HCT116 (cell line): ENCODE measurements around the gene NLGN2. TPM values are rescaled to one million over a fixed set of nuclear protein-coding genes. Genes with fewer than 3 reads are reported as not detected.

Source experiments
- ATAC-seq: fragments of 200-7000 bp; cut with Tn5 transposase; 2 replicates; pipeline ENCODE4 v1.9.1; 2020; ENCODE audit warnings: mild to moderate bottlenecking, moderate library complexity
- BruUV-seq: library from RNA; stranded (reverse); fragments of 400-500 nt; replicated peaks from 2 replicates; lab custom pipeline; 2021; lab: Mats Ljungman, UMichigan
- CTCF ChIA-PET: fragments of 300-600 bp; sonication (Branson Sonifier 250); formaldehyde crosslinking; loops from one replicate; lab custom pipeline; 2021; ENCODE audit warnings: antibody characterized with exemption; lab: Charles Lee
- POLR2A ChIA-PET: fragments of 300-600, 350-600 bp; sonication (Branson Sonifier 250); formaldehyde crosslinking; loops from one replicate; lab custom pipeline; 2021; ENCODE audit warnings: antibody characterized with exemption; lab: Charles Lee
- RAD21 ChIA-PET, 2 experiments: fragments of 300-600 bp; sonication (Branson Sonifier 250); formaldehyde crosslinking; loops; one replicate each; lab custom pipeline; 2023; ENCODE audit warnings: low total read pairs in 2 of 2; ENCODE audit not compliant: uncharacterized antibody in 2 of 2, unreplicated experiment in 2 of 2, low non-redundant PET in 1 of 2; lab: Charles Lee
- DNase-seq: peaks from one replicate; pipeline ENCODE4 v3.0.0-alpha.2; 2010; ENCODE audit warnings: low read depth, low spot score
- H2AFZ ChIP-seq: fragments of 200-600 bp; shearing (Covaris generic), sonication (generic); 2 replicates; pipeline ENCODE4 v1.6.1; 2017; ENCODE audit warnings: low read depth, mixed run types, mixed read lengths, antibody characterized with exemption, low read length; ENCODE audit not compliant: poor library complexity, severe bottlenecking
- H3K27ac ChIP-seq: 2 replicates; pipeline ENCODE4 v1.5.1; 2012; ENCODE audit warnings: low read depth, low read length
- H3K27me3 ChIP-seq: fragments of 200-600 bp; sonication (generic); 2 replicates; pipeline ENCODE4 v1.6.1; 2016; ENCODE audit warnings: mixed run types, low read length, mixed read lengths; ENCODE audit not compliant: insufficient read depth
- H3K36me3 ChIP-seq, 2 experiments: fragments of 200-500 bp in 1 of 2; fragments of 200-600 bp in 1 of 2; sonication (Bioruptor generic) in 1 of 2; sonication (generic) in 1 of 2; 2 replicates each; pipeline versions ENCODE4 v1.5.1 to v1.6.1; 2014 to 2016; ENCODE audit warnings: low read length in 2 of 2, inconsistent platforms in 1 of 2, mixed read lengths in 1 of 2, mixed run types in 1 of 2; ENCODE audit not compliant: insufficient read depth in 2 of 2, control insufficient read depth in 1 of 2
- H3K4me1 ChIP-seq, 2 experiments: fragments of 200-600 bp in 1 of 2; sonication (generic) in 1 of 2; 2 replicates each; pipeline versions ENCODE4 v1.5.1 to v1.6.1; 2012 to 2017; ENCODE audit warnings: low read length in 2 of 2, inconsistent platforms in 1 of 2, mild to moderate bottlenecking in 1 of 2, mixed read lengths in 1 of 2, mixed run types in 1 of 2, moderate library complexity in 1 of 2; ENCODE audit not compliant: insufficient read depth in 2 of 2, control insufficient read depth in 1 of 2
- H3K4me2 ChIP-seq: fragments of 200-600 bp; sonication (generic); 2 replicates; pipeline ENCODE4 v1.6.1; 2017; ENCODE audit warnings: mixed run types, low read length, mixed read lengths
- H3K4me3 ChIP-seq, 2 experiments: fragments of 200-600 bp in 1 of 2; sonication (generic) in 1 of 2; replicated peaks in 1 of 2; 2 replicates each; pipeline ENCODE4 v1.5.1; 2011 to 2016; ENCODE audit warnings: low read length in 2 of 2, control low read depth in 1 of 2, low read depth in 1 of 2, mild to moderate bottlenecking in 1 of 2, mixed read lengths in 1 of 2, mixed run types in 1 of 2
- H3K79me2 ChIP-seq: fragments of 200-600 bp; sonication (generic); 2 replicates; pipeline ENCODE4 v1.6.1; 2017; ENCODE audit warnings: mild to moderate bottlenecking, mixed run types, low read length, moderate library complexity, mixed read lengths; ENCODE audit not compliant: insufficient read depth
- H3K9ac ChIP-seq: fragments of 200-600 bp; sonication (generic); 2 replicates; pipeline ENCODE4 v1.6.1; 2016; ENCODE audit warnings: low read length, mixed read lengths
- H3K9me2 ChIP-seq: fragments of 200-600 bp; sonication (generic), shearing (Covaris generic); 2 replicates; pipeline ENCODE4 v1.6.1; 2017; ENCODE audit warnings: mixed run types, mild to moderate bottlenecking, moderate library complexity; ENCODE audit not compliant: insufficient read depth
- H3K9me3 ChIP-seq, 2 experiments: fragments of 200-500 bp in 1 of 2; fragments of 200-600 bp in 1 of 2; sonication (Bioruptor generic) in 1 of 2; sonication (generic) in 1 of 2; 2 replicates each; pipeline ENCODE4 v1.6.1; 2014 to 2017; ENCODE audit warnings: low read length in 2 of 2, mixed read lengths in 2 of 2, inconsistent platforms in 1 of 2, low read depth in 1 of 2, mild to moderate bottlenecking in 1 of 2, mixed run types in 1 of 2, moderate library complexity in 1 of 2; ENCODE audit not compliant: control insufficient read depth in 1 of 2, insufficient read depth in 1 of 2
- H4K20me1 ChIP-seq: fragments of 200-600 bp; sonication (generic), shearing (Covaris generic); 2 replicates; pipeline ENCODE4 v1.6.1; 2017; ENCODE audit warnings: mixed run types, mild to moderate bottlenecking, moderate library complexity; ENCODE audit not compliant: insufficient read depth
- ATF3 ChIP-seq: IDR thresholded peaks from 2 replicates; pipeline ENCODE4 v1.6.1; 2012
- CEBPB ChIP-seq: IDR thresholded peaks from 2 replicates; pipeline ENCODE4 v1.6.1; 2012; ENCODE audit warnings: low read depth
- CTCF ChIP-seq, 3 experiments: fragments of 200-600 bp in 1 of 3; sonication (generic) in 1 of 3; IDR thresholded peaks in 2 of 3; conservative IDR thresholded peaks in 1 of 3; 2 replicates each; pipeline ENCODE4 v1.5.1; 2012 to 2017; ENCODE audit warnings: low read depth in 2 of 3, low read length in 2 of 3, antibody characterized with exemption in 1 of 3, borderline replicate concordance in 1 of 3, control low read depth in 1 of 3, mild to moderate bottlenecking in 1 of 3, mixed read lengths in 1 of 3, mixed run types in 1 of 3, moderate library complexity in 1 of 3; ENCODE audit not compliant: insufficient read depth in 1 of 3
- ELF1 ChIP-seq: IDR thresholded peaks from 2 replicates; pipeline ENCODE4 v1.6.1; 2012; ENCODE audit warnings: low read depth, borderline replicate concordance
- EZH2 ChIP-seq: fragments of 200-600 bp; sonication (generic); IDR thresholded peaks from 2 replicates; pipeline ENCODE4 v1.6.1; 2017; ENCODE audit warnings: antibody characterized with exemption, mixed run types
- EZH2phosphoT487 ChIP-seq: fragments of 200-600 bp; IDR thresholded peaks from 2 replicates; pipeline ENCODE4 v1.6.1; 2018; ENCODE audit warnings: antibody characterized with exemption, borderline replicate concordance
- FOSL1 ChIP-seq: IDR thresholded peaks from 2 replicates; pipeline ENCODE4 v1.6.1; 2012; ENCODE audit warnings: low read depth
- JUND ChIP-seq: IDR thresholded peaks from 2 replicates; pipeline ENCODE4 v1.6.1; 2012
- MAX ChIP-seq: IDR thresholded peaks from 2 replicates; pipeline ENCODE4 v1.6.1; 2012
- POLR2A ChIP-seq: IDR thresholded peaks from 2 replicates; pipeline ENCODE4 v1.7.0; 2011; ENCODE audit warnings: borderline replicate concordance; ENCODE audit not compliant: insufficient read depth, insufficient read length; ENCODE audit errors: extremely low read depth
- POLR2AphosphoS5 ChIP-seq: IDR thresholded peaks from 2 replicates; pipeline ENCODE4 v1.6.1; 2011; ENCODE audit warnings: mild to moderate bottlenecking, low read depth, low read length, moderate library complexity
- RAD21 ChIP-seq: IDR thresholded peaks from 2 replicates; pipeline ENCODE4 v1.6.1; 2012; ENCODE audit warnings: low read depth, mild to moderate bottlenecking
- REST ChIP-seq: IDR thresholded peaks from 2 replicates; pipeline ENCODE4 v1.6.1; 2012; ENCODE audit warnings: low read depth
- SP1 ChIP-seq: IDR thresholded peaks from 2 replicates; pipeline ENCODE4 v1.6.1; 2012; ENCODE audit warnings: low read depth
- SRF ChIP-seq: IDR thresholded peaks from 2 replicates; pipeline ENCODE4 v1.6.1; 2012; ENCODE audit warnings: low read depth
- TCF7L2 ChIP-seq: IDR thresholded peaks from 2 replicates; pipeline ENCODE4 v1.7.0; 2011; ENCODE audit warnings: borderline replicate concordance, inconsistent platforms; ENCODE audit not compliant: insufficient read depth, insufficient read length; ENCODE audit errors: extremely low read depth
- YY1 ChIP-seq: IDR thresholded peaks from 2 replicates; pipeline ENCODE4 v1.6.1; 2011; ENCODE audit warnings: low read length, low read depth, moderate library complexity, mild to moderate bottlenecking; ENCODE audit not compliant: insufficient replicate concordance; ENCODE audit errors: extremely low read depth
- ZBTB33 ChIP-seq: IDR thresholded peaks from 2 replicates; pipeline ENCODE4 v1.6.1; 2011; ENCODE audit warnings: mild to moderate bottlenecking, low read length, moderate library complexity; ENCODE audit not compliant: insufficient replicate concordance; ENCODE audit errors: extremely low read depth
- ZFX ChIP-seq: fragments of 450-650 bp; IDR thresholded peaks from 2 replicates; pipeline ENCODE4 v1.6.1; 2017
- ZNF274 ChIP-seq: fragments of 200-500 bp; sonication (Bioruptor generic); IDR thresholded peaks from 2 replicates; pipeline ENCODE4 v1.6.1; 2014; ENCODE audit warnings: mild to moderate bottlenecking, low read depth, low read length, inconsistent platforms
- intact Hi-C: fragments of 100-400 bp; cut with micrococcal nuclease; formaldehyde crosslinking; loops from 2 replicates; pipeline ENCODE4 v1.10.0; 2022
- total RNA-seq: library from RNA; stranded (reverse); gene quantifications from one replicate; pipeline ENCODE4 v1.2.1, GENCODE V29; 2021; ENCODE audit not compliant: unreplicated experiment

The NLGN2 gene
- total RNA-seq, 1 experiment from 2014 or later, result 60.5 TPM

DNA sequence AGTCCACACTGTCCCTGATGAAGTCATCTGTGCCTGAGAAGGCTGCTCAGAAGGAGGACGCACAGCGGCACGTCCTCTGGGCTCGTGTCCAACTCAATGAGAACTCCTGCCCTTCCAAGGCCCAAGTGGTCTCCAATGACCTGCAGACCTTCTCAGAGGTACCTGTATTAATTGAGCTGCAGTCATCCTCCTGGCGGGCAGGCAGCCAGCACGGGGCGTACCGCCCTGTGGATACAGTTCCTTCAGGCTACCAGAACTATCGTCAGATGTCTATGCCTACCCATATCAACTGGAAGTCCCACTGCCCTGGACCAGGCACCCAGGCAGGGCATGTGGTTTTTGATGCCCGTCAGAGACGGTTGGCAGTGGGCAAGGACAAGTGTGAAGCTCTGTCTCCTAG lies 24.7 kb downstream of the NLGN2 start:
- Histone ChIP-seq H3K4me1 (peaks cover 9 to 27% of the 10 kb centered on the region in 2 experiments), H3K4me2 (no peak overlapping the region), H3K79me2 (no peaks in the 10 kb centered on the region), H3K36me3 (no peaks in the 10 kb centered on the region), H3K4me3 (no peak overlapping the region), H3K9me2 (no peaks in the 10 kb centered on the region), H4K20me1 (no peaks in the 10 kb centered on the region), H3K27me3 (no peaks in the 10 kb centered on the region), H3K9ac (no peak overlapping the region), H3K27ac (no peak overlapping the region), H3K9me3 (no peaks in the 10 kb centered on the region; a peak in 1 of 4 replicates), H2AFZ (no peak overlapping the region)
- no TSS peak for BruUV-seq
- ChIA-PET CTCF (no interaction called here), POLR2A (interaction anchor here (0.6 kb wide), 1 partner anchor 425 kb away, joined by 3 read pairs; the partner anchor contains the start of gene NAA38), RAD21 (no interaction called here)
- intact Hi-C loops, result loop anchor here (10.0 kb wide), 1 partner anchor 167 kb away; the partner anchor contains the start of gene CLDN7
- TF ChIP-seq SP1, result no peak
- TF ChIP-seq MAX, result no peak
- no peak for TF ChIP-seq TCF7L2
- no peak for TF ChIP-seq ELF1
- TF ChIP-seq EZH2, result no peak
- TF ChIP-seq CTCF (IDR thresholded peaks at IDR 0.05 in 2 of 3, conservative IDR thresholded peaks at IDR 0.05 in 1 of 3; ENCODE audit: borderline replicate concordance in 1 of 3, insufficient read depth in 1 of 3, low read depth in 2 of 3, low read length in 2 of 3), result no peak
- TF ChIP-seq YY1, result no peak
- TF ChIP-seq ZNF274, result no peak
- TF ChIP-seq REST, result no peak
- TF ChIP-seq JUND, result no peak
- no peak for TF ChIP-seq ATF3
- no peak for TF ChIP-seq POLR2AphosphoS5
- no peak for TF ChIP-seq EZH2phosphoT487
- no peak for TF ChIP-seq CEBPB
- TF ChIP-seq FOSL1, result no peak
- TF ChIP-seq ZFX, result no peak
- no peak for TF ChIP-seq SRF
- no peak for TF ChIP-seq POLR2A
- TF ChIP-seq RAD21, result no peak
- no peak for TF ChIP-seq ZBTB33
- ATAC-seq, result no peak
- no peak for DNase-seq
